AG08395 (cell line): ENCODE measurements around the gene TRIM44.
"Not testable (repeated sequence)": the region's sequence is repeated elsewhere in the genome, so short reads cannot be mapped to it uniquely, and the experiment has no call there.

Experiments used
- DNase-seq: peaks from one replicate; pipeline ENCODE4 v3.0.0; 2012; ENCODE audit warnings: mixed read lengths, low spot score

TRIM44 gene

GRCh38 chr11:35815556-35816315 is 153.2 kb downstream of the TRIM44 start:
- DNase-seq = peak; percentile 49

- DNase-seq = no peak
Measured at GRCh38 chr11:35820614-35821013, 158.0 kb downstream of the TRIM44 start.

GRCh38 chr11:35822815-35823495 is 160.4 kb downstream of the TRIM44 start:
- no peak for DNase-seq

- no peak for DNase-seq
Measured at GRCh38 chr11:35823742-35824298, 161.2 kb downstream of the TRIM44 start.

- DNase-seq = no peak
Measured at GRCh38 chr11:35825386-35825785, 162.8 kb downstream of the TRIM44 start.

GRCh38 chr11:35826006-35826405 is 163.4 kb downstream of the TRIM44 start:
- DNase-seq = no peak

- no peak for DNase-seq
Measured at GRCh38 chr11:35826949-35827348, 164.4 kb downstream of the TRIM44 start.

- DNase-seq = no peak
Measured at GRCh38 chr11:35836205-35836604, 173.6 kb downstream of the TRIM44 start.

- DNase-seq = peak; percentile 11
Measured at GRCh38 chr11:35838071-35838470, 175.5 kb downstream of the TRIM44 start.

GRCh38 chr11:35838697-35839367 is 176.3 kb downstream of the TRIM44 start:
- not testable (repeated sequence) for DNase-seq

- DNase-seq = no peak
Measured at GRCh38 chr11:35839368-35840161, 177.0 kb downstream of the TRIM44 start.

- DNase-seq = no peak
Measured at GRCh38 chr11:35841733-35842132, 179.2 kb downstream of the TRIM44 start.

GRCh38 chr11:35842958-35843357 is 180.4 kb downstream of the TRIM44 start:
- DNase-seq = no peak

GRCh38 chr11:35844579-35844978 is 182.0 kb downstream of the TRIM44 start:
- no peak for DNase-seq

GRCh38 chr11:35845860-35846259 is 183.3 kb downstream of the TRIM44 start:
- no peak for DNase-seq

GRCh38 chr11:35846874-35847273 is 184.3 kb downstream of the TRIM44 start:
- no peak for DNase-seq

GRCh38 chr11:35847473-35847872 is 184.9 kb downstream of the TRIM44 start:
- DNase-seq = no peak

GRCh38 chr11:35848616-35849015 is 186.0 kb downstream of the TRIM44 start:
- no peak for DNase-seq

GRCh38 chr11:35850191-35850590 is 187.6 kb downstream of the TRIM44 start:
- DNase-seq = no peak

- no peak for DNase-seq
Measured at GRCh38 chr11:35851342-35851741, 188.8 kb downstream of the TRIM44 start.

GRCh38 chr11:35852056-35852455 is 189.5 kb downstream of the TRIM44 start:
- DNase-seq = no peak

- DNase-seq = no peak
Measured at GRCh38 chr11:35853971-35854370, 191.4 kb downstream of the TRIM44 start.
